DND-41 (cell line): ENCODE measurements around the gene RNF150.

ENCODE experiments used
- ATAC-seq: fragments of 200-7000 bp; cut with Tn5 transposase; 3 replicates; pipeline ENCODE4 v1.9.1; 2021; ENCODE audit warnings: low read depth; ENCODE audit not compliant: insufficient read depth
- DNase-seq: peaks from one replicate; pipeline ENCODE4 v3.0.0-alpha.2; 2020
- H2AFZ ChIP-seq: 2 replicates; pipeline ENCODE4 v1.6.0; 2012; ENCODE audit warnings: low read depth, low read length
- H3K27ac ChIP-seq: 2 replicates; pipeline ENCODE4 v1.5.1; 2012; ENCODE audit warnings: low read length, inconsistent platforms
- H3K27me3 ChIP-seq: fragments of 200-600 bp; sonication (generic); 2 replicates; pipeline ENCODE4 v1.6.0; 2012; ENCODE audit warnings: low read length, mild to moderate bottlenecking, inconsistent platforms; ENCODE audit not compliant: insufficient read depth, poor library complexity
- H3K36me3 ChIP-seq: 2 replicates; pipeline ENCODE4 v1.5.1; 2012; ENCODE audit warnings: low read length, inconsistent platforms; ENCODE audit not compliant: insufficient read depth
- H3K4me1 ChIP-seq: 2 replicates; pipeline ENCODE4 v1.5.1; 2012; ENCODE audit warnings: mild to moderate bottlenecking, low read length; ENCODE audit not compliant: insufficient read depth
- H3K4me2 ChIP-seq: 2 replicates; pipeline ENCODE4 v1.6.0; 2012; ENCODE audit warnings: mild to moderate bottlenecking, moderate library complexity, low read length, inconsistent platforms; ENCODE audit not compliant: insufficient read depth
- H3K4me3 ChIP-seq, 2 experiments: fragments of 200-600 bp in 1 of 2; shearing (Covaris generic) in 1 of 2; 2 replicates each; pipeline ENCODE4 v1.5.1; 2012 to 2016; ENCODE audit warnings: inconsistent platforms in 2 of 2, low read length in 2 of 2, mild to moderate bottlenecking in 2 of 2, low read depth in 1 of 2, moderate library complexity in 1 of 2
- H3K79me2 ChIP-seq: 2 replicates; pipeline ENCODE4 v1.6.0; 2012; ENCODE audit warnings: low read length, inconsistent platforms; ENCODE audit not compliant: insufficient read depth
- H3K9ac ChIP-seq: 2 replicates; pipeline ENCODE4 v1.6.0; 2012; ENCODE audit warnings: low read depth, mild to moderate bottlenecking, inconsistent platforms, low read length, moderate library complexity
- H3K9me3 ChIP-seq: 2 replicates; pipeline ENCODE4 v1.5.1; 2012; ENCODE audit warnings: low read length, moderate library complexity, mild to moderate bottlenecking, inconsistent platforms; ENCODE audit not compliant: insufficient read depth, severe bottlenecking
- H4K20me1 ChIP-seq: 2 replicates; pipeline ENCODE4 v1.6.0; 2012; ENCODE audit warnings: low read length; ENCODE audit not compliant: insufficient read depth
- CTCF ChIP-seq: IDR thresholded peaks from 2 replicates; pipeline ENCODE4 v1.5.1; 2012; ENCODE audit warnings: borderline replicate concordance, low read length, moderate library complexity, mild to moderate bottlenecking; ENCODE audit not compliant: poor library complexity, severe bottlenecking; ENCODE audit errors: extremely low read depth
- EZH2 ChIP-seq: IDR thresholded peaks from 3 replicates; pipeline ENCODE4 v1.6.1; 2012; ENCODE audit warnings: borderline replicate concordance, low read depth, mild to moderate bottlenecking, moderate library complexity, low read length, inconsistent platforms; ENCODE audit not compliant: severe bottlenecking

Gene RNF150

DNA sequence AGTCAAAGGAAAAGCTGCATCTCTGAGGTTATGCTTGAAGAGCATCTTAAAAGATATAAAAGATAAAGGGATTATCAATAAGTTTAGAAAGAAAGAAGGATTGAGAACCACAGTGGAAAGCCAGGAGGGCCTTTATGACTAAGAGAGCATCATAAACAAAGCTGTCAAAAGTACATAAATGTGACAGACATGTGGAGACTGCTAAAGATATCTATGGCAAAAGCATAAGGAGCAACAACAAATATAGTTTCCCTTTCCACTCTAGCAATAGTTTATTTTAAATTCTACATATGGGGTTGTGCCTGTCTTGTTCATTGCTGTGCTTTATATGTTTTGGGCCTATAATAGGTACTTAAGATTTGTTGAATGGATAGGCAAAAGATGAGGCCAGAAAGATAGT lies 97.3 kb downstream of the RNF150 start:
- Histone ChIP-seq H3K9me3 (no peaks in the 10 kb centered on the region), H3K4me3 (no peak overlapping the region), H4K20me1 (no peaks in the 10 kb centered on the region), H3K36me3 (no peaks in the 10 kb centered on the region), H3K27ac (no peak overlapping the region), H3K27me3 (no peaks in the 10 kb centered on the region), H3K4me1 (no peaks in the 10 kb centered on the region), H3K79me2 (no peaks in the 10 kb centered on the region), H2AFZ (no peak overlapping the region), H3K9ac (no peak overlapping the region), H3K4me2 (no peak overlapping the region)
- TF ChIP-seq CTCF (no peak), EZH2 (no peak)
- DNase-seq (no peak), ATAC-seq (no peak)

DNA sequence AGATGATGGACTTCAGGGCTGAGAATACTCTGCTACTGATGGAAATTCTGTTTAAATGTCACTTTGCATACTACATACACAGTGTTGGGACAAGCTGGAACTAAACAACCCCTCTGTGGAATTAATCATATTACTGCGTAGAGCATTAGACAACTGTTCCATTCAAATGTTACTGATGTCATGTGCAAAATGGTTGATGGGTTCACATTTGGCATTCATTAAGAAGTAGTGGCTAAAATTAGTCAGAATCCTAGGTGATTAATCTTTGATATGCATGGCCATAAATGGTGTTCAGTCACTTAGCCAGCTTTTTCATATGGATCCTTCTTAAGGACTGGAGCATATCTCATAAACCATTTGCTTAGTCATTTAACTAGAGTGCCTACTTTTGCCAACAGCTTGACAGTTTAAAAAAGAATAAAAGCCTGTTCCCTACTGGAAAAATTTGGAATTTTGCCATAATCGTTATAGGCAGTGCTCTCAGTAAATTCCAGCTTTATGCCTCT lies 105.2 kb downstream of the RNF150 start:
- Histone ChIP-seq H3K9me3 (no peaks in the 10 kb centered on the region), H2AFZ (no peak overlapping the region), H3K27me3 (no peaks in the 10 kb centered on the region), H3K36me3 (no peaks in the 10 kb centered on the region), H3K9ac (no peak overlapping the region), H3K4me3 (no peak overlapping the region), H3K4me2 (no peak overlapping the region), H3K4me1 (no peaks in the 10 kb centered on the region), H3K79me2 (no peaks in the 10 kb centered on the region), H3K27ac (no peak overlapping the region), H4K20me1 (no peaks in the 10 kb centered on the region)
- TF ChIP-seq EZH2, result no peak
- no peak for TF ChIP-seq CTCF
- ATAC-seq (no peak), DNase-seq (no peak)

- H3K79me2 ChIP-seq, result no peaks in the 10 kb centered on the region
- H3K4me1 ChIP-seq, result no peaks in the 10 kb centered on the region
- no peak overlapping the region for H3K9ac ChIP-seq
- DNase-seq (no peak), ATAC-seq (no peak)
- no peak overlapping the region for H3K27ac ChIP-seq
- TF ChIP-seq EZH2, result no peak
- no peak for TF ChIP-seq CTCF
- no peaks in the 10 kb centered on the region for H3K27me3 ChIP-seq
- H3K4me2 ChIP-seq, result no peak overlapping the region
- no peak overlapping the region for H2AFZ ChIP-seq
- H3K36me3 ChIP-seq, result no peaks in the 10 kb centered on the region
- H3K4me3 ChIP-seq, result no peak overlapping the region
- H3K9me3 ChIP-seq, result no peaks in the 10 kb centered on the region
- no peaks in the 10 kb centered on the region for H4K20me1 ChIP-seq
These were observed 105.8 kb downstream of the RNF150 start for GRCh38 chr4:141027421-141027820.

- no peaks in the 10 kb centered on the region for H4K20me1 ChIP-seq
- ATAC-seq (no peak), DNase-seq (no peak)
- H3K9me3 ChIP-seq, result no peaks in the 10 kb centered on the region
- H3K27me3 ChIP-seq, result no peaks in the 10 kb centered on the region
- H2AFZ ChIP-seq, result no peak overlapping the region
- TF ChIP-seq EZH2 (no peak), CTCF (no peak)
- H3K36me3 ChIP-seq, result no peaks in the 10 kb centered on the region
- no peaks in the 10 kb centered on the region for H3K4me1 ChIP-seq
- no peaks in the 10 kb centered on the region for H3K79me2 ChIP-seq
- no peak overlapping the region for H3K9ac ChIP-seq
- H3K4me2 ChIP-seq, result no peak overlapping the region
- H3K4me3 ChIP-seq, result no peak overlapping the region
- no peak overlapping the region for H3K27ac ChIP-seq
These were observed 106.4 kb downstream of the RNF150 start for GRCh38 chr4:141026900-141027299.
